ENCODE data around the gene ELMOD3. TPM values are rescaled to one million over a fixed set of nuclear protein-coding genes. Genes with fewer than 3 reads are reported as not detected.

Gene ELMOD3
- total and polyA plus RNA-seq, 9 of the 15 experiments (the other 6 are each of a cell fraction or from before 2014, with no cell fraction given): 2.7 to 18.7 (median 11.6) TPM

DNA sequence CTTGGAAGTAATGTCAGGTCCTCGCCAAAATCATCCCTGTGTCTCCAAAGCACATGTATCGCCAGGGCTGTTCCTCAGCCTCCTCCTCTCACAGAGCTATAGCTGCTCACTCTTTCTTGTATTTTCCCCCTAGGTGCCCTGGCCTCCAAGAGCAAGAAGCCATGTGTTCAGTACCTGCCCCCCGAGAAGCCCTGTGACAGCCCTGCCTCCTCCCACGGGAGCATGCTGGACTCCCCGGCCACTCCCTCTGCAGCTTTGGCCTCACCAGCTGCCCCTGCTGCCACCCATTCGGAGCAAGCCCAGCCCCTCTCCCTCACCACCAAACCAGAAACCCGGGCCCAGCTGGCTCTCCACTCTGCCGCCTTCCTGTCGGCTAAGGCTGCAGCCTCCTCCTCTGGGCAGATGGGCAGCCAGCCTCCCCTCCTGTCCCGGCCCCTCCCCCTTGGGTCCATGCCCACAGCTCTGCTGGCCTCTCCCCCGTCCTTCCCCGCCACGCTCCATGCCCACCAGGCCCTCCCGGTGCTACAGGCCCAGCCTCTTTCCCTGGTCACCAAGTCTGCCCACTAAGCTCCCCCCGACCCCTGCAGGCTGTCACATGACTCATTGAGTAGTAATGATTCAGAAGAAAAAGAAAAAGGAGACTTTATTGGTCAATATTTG lies 45.5 kb upstream of the ELMOD3 start (continued):
- TF ChIP-seq, protein P1, sequence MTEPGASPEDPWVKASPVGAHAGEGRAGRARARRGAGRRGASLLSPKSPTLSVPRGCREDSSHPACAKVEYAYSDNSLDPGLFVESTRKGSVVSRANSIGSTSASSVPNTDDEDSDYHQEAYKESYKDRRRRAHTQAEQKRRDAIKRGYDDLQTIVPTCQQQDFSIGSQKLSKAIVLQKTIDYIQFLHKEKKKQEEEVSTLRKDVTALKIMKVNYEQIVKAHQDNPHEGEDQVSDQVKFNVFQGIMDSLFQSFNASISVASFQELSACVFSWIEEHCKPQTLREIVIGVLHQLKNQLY (CRISPR knock-in tag; conservative IDR thresholded peaks at IDR 0.05): no peak
- TF ChIP-seq, protein P2, sequence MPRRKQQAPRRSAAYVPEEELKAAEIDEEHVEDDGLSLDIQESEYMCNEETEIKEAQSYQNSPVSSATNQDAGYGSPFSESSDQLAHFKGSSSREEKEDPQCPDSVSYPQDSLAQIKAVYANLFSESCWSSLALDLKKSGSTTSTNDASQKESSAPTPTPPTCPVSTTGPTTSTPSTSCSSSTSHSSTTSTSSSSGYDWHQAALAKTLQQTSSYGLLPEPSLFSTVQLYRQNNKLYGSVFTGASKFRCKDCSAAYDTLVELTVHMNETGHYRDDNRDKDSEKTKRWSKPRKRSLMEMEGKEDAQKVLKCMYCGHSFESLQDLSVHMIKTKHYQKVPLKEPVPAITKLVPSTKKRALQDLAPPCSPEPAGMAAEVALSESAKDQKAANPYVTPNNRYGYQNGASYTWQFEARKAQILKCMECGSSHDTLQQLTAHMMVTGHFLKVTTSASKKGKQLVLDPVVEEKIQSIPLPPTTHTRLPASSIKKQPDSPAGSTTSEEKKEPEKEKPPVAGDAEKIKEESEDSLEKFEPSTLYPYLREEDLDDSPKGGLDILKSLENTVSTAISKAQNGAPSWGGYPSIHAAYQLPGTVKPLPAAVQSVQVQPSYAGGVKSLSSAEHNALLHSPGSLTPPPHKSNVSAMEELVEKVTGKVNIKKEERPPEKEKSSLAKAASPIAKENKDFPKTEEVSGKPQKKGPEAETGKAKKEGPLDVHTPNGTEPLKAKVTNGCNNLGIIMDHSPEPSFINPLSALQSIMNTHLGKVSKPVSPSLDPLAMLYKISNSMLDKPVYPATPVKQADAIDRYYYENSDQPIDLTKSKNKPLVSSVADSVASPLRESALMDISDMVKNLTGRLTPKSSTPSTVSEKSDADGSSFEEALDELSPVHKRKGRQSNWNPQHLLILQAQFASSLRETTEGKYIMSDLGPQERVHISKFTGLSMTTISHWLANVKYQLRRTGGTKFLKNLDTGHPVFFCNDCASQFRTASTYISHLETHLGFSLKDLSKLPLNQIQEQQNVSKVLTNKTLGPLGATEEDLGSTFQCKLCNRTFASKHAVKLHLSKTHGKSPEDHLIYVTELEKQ (CRISPR knock-in tag; IDR thresholded peaks at IDR 0.05): no peak
- TF ChIP-seq ZNF282 (CRISPR knock-in tag; IDR thresholded peaks at IDR 0.05) (no peak), ZNF23 (CRISPR knock-in tag; IDR thresholded peaks at IDR 0.05) (no peak), RCOR1 (IDR thresholded peaks at IDR 0.05; ENCODE audit: borderline replicate concordance in 1 of 2, low read depth in 2 of 2, low read length in 2 of 2) (no peak)
- TF ChIP-seq, protein P3, sequence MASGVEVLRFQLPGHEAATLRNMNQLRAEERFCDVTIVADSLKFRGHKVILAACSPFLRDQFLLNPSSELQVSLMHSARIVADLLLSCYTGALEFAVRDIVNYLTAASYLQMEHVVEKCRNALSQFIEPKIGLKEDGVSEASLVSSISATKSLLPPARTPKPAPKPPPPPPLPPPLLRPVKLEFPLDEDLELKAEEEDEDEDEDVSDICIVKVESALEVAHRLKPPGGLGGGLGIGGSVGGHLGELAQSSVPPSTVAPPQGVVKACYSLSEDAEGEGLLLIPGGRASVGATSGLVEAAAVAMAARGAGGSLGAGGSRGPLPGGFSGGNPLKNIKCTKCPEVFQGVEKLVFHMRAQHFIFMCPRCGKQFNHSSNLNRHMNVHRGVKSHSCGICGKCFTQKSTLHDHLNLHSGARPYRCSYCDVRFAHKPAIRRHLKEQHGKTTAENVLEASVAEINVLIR (CRISPR knock-in tag; IDR thresholded peaks at IDR 0.05): no peak

All from K562 (cell line).